ENCODE data around the gene CLIC1.

The CLIC1 gene

DNA sequence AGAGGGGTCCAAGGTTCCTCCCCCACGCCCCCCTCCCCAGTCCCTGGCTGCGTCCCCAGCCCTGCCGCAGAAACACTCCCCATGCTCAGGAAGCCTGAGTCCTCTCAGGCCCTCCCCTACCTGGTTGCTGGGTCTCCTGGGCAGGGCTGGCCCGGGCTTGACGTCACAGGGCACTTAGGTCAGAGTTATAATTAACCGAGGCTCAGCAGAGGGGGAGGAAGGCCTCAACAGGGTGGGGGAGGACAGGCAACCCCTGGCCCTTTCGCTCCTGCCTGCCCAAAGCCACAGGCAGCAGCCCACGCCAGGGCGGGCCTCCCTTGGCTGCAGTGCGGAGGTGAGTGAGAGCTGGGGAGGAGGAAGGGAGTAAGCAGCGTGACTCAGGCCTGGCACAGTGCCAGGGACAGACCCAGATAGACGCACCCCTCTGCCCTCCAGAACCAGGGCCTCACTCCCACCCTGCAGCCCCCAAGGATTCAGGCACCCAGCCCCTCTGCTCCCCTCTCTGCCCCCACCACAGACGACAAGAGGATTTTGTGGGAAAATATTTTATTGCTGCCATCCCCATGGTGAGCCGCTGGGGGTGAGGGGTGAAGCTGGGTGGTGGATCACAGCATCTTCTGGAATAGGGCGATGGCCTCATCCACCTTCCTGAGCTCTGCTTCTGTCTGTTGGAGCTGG is 40.8 kb upstream of the CLIC1 start, which contains the start of gene VWA7 (continued):
- TF ChIP-seq, protein P1, sequence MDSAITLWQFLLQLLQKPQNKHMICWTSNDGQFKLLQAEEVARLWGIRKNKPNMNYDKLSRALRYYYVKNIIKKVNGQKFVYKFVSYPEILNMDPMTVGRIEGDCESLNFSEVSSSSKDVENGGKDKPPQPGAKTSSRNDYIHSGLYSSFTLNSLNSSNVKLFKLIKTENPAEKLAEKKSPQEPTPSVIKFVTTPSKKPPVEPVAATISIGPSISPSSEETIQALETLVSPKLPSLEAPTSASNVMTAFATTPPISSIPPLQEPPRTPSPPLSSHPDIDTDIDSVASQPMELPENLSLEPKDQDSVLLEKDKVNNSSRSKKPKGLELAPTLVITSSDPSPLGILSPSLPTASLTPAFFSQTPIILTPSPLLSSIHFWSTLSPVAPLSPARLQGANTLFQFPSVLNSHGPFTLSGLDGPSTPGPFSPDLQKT (IDR thresholded peaks at IDR 0.05; ENCODE audit: borderline replicate concordance, low read depth, low read length): no peak
- TF ChIP-seq ZFHX2 (tag by site-specific recombination; conservative IDR thresholded peaks at IDR 0.05) (peak; percentile 99), GLI4 (tag by site-specific recombination; IDR thresholded peaks at IDR 0.05) (peak; percentile 93), KLF1 (tag by site-specific recombination; IDR thresholded peaks at IDR 0.05) (peak; percentile 96), ZNF214 (tag by site-specific recombination; IDR thresholded peaks at IDR 0.05; ENCODE audit: borderline replicate concordance) (0 out of 2 replicates have a peak, but pooled peaks have one; percentile 56), ZNF423 (tag by site-specific recombination; IDR thresholded peaks at IDR 0.05) (peak; percentile 74), SP2 (tag by site-specific recombination; IDR thresholded peaks at IDR 0.05) (peak; percentile 81), ZNF658 (tag by site-specific recombination; IDR thresholded peaks at IDR 0.05) (no peak), ZNF654 (tag by site-specific recombination; IDR thresholded peaks at IDR 0.05; ENCODE audit: low read depth) (no peak; the same call in 1 of the 2 replicates), ZNF626 (tag by site-specific recombination; IDR thresholded peaks at IDR 0.05) (no peak), ZNF324 (tag by site-specific recombination; IDR thresholded peaks at IDR 0.05) (peak; percentile 93; the same call in 1 of the 2 replicates), ZNF530 (tag by site-specific recombination; IDR thresholded peaks at IDR 0.05; ENCODE audit: low read depth) (no peak), ZNF19 (tag by site-specific recombination; IDR thresholded peaks at IDR 0.05; ENCODE audit: low read depth) (no peak), ZNF561 (tag by site-specific recombination; IDR thresholded peaks at IDR 0.05; ENCODE audit: borderline replicate concordance) (peak; percentile 92; the same call in 1 of the 2 replicates), IKZF3 (tag by site-specific recombination; IDR thresholded peaks at IDR 0.05) (peak; percentile 87), ZNF221 (tag by site-specific recombination; IDR thresholded peaks at IDR 0.05; ENCODE audit: borderline replicate concordance) (peak; percentile 82; the same call in 1 of the 2 replicates), ZNF146 (tag by site-specific recombination; IDR thresholded peaks at IDR 0.05) (peak; percentile 26; the same call in 1 of the 2 replicates), ZSCAN23 (tag by site-specific recombination; IDR thresholded peaks at IDR 0.05) (peak; percentile 27), YY1 (tag by site-specific recombination; IDR thresholded peaks at IDR 0.05) (no peak), ZNF248 (tag by site-specific recombination; IDR thresholded peaks at IDR 0.05) (peak; percentile 95), SALL2 (tag by site-specific recombination; IDR thresholded peaks at IDR 0.05; ENCODE audit: borderline replicate concordance) (peak; percentile 80; the same call in 1 of the 2 replicates), ZNF510 (tag by site-specific recombination; IDR thresholded peaks at IDR 0.05; ENCODE audit: insufficient replicate concordance) (no peak), ZNF555 (tag by site-specific recombination; conservative IDR thresholded peaks at IDR 0.05) (no peak), ZNF157 (tag by site-specific recombination; IDR thresholded peaks at IDR 0.05) (no peak)
- TF ChIP-seq, protein P2, sequence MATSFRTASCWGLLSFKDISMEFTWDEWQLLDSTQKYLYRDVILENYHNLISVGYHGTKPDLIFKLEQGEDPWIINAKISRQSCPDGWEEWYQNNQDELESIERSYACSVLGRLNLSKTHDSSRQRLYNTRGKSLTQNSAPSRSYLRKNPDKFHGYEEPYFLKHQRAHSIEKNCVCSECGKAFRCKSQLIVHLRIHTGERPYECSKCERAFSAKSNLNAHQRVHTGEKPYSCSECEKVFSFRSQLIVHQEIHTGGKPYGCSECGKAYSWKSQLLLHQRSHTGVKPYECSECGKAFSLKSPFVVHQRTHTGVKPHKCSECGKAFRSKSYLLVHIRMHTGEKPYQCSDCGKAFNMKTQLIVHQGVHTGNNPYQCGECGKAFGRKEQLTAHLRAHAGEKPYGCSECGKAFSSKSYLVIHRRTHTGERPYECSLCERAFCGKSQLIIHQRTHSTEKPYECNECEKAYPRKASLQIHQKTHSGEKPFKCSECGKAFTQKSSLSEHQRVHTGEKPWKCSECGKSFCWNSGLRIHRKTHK (tag by site-specific recombination; IDR thresholded peaks at IDR 0.05): no peak
- TF ChIP-seq, protein P3, sequence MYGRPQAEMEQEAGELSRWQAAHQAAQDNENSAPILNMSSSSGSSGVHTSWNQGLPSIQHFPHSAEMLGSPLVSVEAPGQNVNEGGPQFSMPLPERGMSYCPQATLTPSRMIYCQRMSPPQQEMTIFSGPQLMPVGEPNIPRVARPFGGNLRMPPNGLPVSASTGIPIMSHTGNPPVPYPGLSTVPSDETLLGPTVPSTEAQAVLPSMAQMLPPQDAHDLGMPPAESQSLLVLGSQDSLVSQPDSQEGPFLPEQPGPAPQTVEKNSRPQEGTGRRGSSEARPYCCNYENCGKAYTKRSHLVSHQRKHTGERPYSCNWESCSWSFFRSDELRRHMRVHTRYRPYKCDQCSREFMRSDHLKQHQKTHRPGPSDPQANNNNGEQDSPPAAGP (tag by site-specific recombination; IDR thresholded peaks at IDR 0.05): peak; percentile 99
- TF ChIP-seq, protein P4, sequence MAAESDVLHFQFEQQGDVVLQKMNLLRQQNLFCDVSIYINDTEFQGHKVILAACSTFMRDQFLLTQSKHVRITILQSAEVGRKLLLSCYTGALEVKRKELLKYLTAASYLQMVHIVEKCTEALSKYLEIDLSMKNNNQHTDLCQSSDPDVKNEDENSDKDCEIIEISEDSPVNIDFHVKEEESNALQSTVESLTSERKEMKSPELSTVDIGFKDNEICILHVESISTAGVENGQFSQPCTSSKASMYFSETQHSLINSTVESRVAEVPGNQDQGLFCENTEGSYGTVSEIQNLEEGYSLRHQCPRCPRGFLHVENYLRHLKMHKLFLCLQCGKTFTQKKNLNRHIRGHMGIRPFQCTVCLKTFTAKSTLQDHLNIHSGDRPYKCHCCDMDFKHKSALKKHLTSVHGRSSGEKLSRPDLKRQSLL (tag by site-specific recombination; IDR thresholded peaks at IDR 0.05): peak; percentile 73
- TF ChIP-seq, protein P5, sequence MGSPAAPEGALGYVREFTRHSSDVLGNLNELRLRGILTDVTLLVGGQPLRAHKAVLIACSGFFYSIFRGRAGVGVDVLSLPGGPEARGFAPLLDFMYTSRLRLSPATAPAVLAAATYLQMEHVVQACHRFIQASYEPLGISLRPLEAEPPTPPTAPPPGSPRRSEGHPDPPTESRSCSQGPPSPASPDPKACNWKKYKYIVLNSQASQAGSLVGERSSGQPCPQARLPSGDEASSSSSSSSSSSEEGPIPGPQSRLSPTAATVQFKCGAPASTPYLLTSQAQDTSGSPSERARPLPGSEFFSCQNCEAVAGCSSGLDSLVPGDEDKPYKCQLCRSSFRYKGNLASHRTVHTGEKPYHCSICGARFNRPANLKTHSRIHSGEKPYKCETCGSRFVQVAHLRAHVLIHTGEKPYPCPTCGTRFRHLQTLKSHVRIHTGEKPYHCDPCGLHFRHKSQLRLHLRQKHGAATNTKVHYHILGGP (tag by site-specific recombination; IDR thresholded peaks at IDR 0.05): peak; percentile 85
- TF ChIP-seq, protein P6, sequence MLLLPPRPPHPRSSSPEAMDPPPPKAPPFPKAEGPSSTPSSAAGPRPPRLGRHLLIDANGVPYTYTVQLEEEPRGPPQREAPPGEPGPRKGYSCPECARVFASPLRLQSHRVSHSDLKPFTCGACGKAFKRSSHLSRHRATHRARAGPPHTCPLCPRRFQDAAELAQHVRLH (tag by site-specific recombination; IDR thresholded peaks at IDR 0.05): no peak
- TF ChIP-seq, protein P7, sequence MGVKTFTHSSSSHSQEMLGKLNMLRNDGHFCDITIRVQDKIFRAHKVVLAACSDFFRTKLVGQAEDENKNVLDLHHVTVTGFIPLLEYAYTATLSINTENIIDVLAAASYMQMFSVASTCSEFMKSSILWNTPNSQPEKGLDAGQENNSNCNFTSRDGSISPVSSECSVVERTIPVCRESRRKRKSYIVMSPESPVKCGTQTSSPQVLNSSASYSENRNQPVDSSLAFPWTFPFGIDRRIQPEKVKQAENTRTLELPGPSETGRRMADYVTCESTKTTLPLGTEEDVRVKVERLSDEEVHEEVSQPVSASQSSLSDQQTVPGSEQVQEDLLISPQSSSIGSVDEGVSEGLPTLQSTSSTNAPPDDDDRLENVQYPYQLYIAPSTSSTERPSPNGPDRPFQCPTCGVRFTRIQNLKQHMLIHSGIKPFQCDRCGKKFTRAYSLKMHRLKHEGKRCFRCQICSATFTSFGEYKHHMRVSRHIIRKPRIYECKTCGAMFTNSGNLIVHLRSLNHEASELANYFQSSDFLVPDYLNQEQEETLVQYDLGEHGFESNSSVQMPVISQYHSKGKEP (tag by site-specific recombination; IDR thresholded peaks at IDR 0.05): peak; percentile 94

Data from HEK293 (cell line).